ENCODE results near the gene FOXP4.

- TF ChIP-seq, protein P1, sequence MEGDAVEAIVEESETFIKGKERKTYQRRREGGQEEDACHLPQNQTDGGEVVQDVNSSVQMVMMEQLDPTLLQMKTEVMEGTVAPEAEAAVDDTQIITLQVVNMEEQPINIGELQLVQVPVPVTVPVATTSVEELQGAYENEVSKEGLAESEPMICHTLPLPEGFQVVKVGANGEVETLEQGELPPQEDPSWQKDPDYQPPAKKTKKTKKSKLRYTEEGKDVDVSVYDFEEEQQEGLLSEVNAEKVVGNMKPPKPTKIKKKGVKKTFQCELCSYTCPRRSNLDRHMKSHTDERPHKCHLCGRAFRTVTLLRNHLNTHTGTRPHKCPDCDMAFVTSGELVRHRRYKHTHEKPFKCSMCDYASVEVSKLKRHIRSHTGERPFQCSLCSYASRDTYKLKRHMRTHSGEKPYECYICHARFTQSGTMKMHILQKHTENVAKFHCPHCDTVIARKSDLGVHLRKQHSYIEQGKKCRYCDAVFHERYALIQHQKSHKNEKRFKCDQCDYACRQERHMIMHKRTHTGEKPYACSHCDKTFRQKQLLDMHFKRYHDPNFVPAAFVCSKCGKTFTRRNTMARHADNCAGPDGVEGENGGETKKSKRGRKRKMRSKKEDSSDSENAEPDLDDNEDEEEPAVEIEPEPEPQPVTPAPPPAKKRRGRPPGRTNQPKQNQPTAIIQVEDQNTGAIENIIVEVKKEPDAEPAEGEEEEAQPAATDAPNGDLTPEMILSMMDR (conservative IDR thresholded peaks at IDR 0.05) = no peak
- no peak for TF ChIP-seq EZH2 (IDR thresholded peaks at IDR 0.05; ENCODE audit: low read depth)
These were observed 102.7 kb downstream of the FOXP4 start for GRCh38 chr6:41648921-41649320.
